SIG-M5 (cell line): ENCODE measurements around the gene TACC2.

Experiments
- DNase-seq: peaks from one replicate; lab custom pipeline; 2025; lab: John Stamatoyannopoulos, UW

The TACC2 gene

GRCh38 chr10:122297583-122297982 is 308.6 kb downstream of the TACC2 start:
- no peak for DNase-seq

- no peak for DNase-seq
Observed at GRCh38 chr10:122298206-122298597, 309.2 kb downstream of the TACC2 start.

GRCh38 chr10:122298598-122299301 is 309.8 kb downstream of the TACC2 start:
- DNase-seq: no peak

GRCh38 chr10:122299423-122300075 is 310.6 kb downstream of the TACC2 start:
- DNase-seq: no peak

GRCh38 chr10:122301055-122301810 is 312.3 kb downstream of the TACC2 start:
- no peak for DNase-seq

- no peak for DNase-seq
Observed at GRCh38 chr10:122301811-122302115, 312.8 kb downstream of the TACC2 start.

- no peak for DNase-seq
Observed at GRCh38 chr10:122302315-122302714, 313.4 kb downstream of the TACC2 start.

- no peak for DNase-seq
Observed at GRCh38 chr10:122303271-122304053, 314.5 kb downstream of the TACC2 start.
